H1 (cell line): ENCODE data around the gene BCL6B. TPM values are rescaled to one million over a fixed set of nuclear protein-coding genes. Genes with fewer than 3 reads are reported as not detected.

Source experiments
- CTCF ChIA-PET: fragments of 300-600 bp; sonication (Branson Sonifier 250); formaldehyde crosslinking; loops from one replicate; lab custom pipeline; 2021; ENCODE audit not compliant: partially characterized antibody; lab: Charles Lee
- POLR2A ChIA-PET: fragments of 300-600 bp; sonication (Branson Sonifier 250); formaldehyde crosslinking; loops from one replicate; lab custom pipeline; 2021; ENCODE audit warnings: inconsistent platforms; ENCODE audit not compliant: partially characterized antibody; lab: Charles Lee
- DNase-seq, 2 experiments: peaks; one replicate each; pipeline versions ENCODE4 v3.0.0 to v3.0.0-alpha.2; 2010 to 2022; ENCODE audit warnings: low spot score in 2 of 2, low read depth in 1 of 2, mixed read lengths in 1 of 2
- FAIRE-seq: peaks from 2 replicates; lab custom pipeline; 2011; peaks lifted over from hg19 to GRCh38; lab: Jason Lieb, UNC
- H2AFZ ChIP-seq: 2 replicates; pipeline ENCODE4 v1.8.1; 2012; ENCODE audit warnings: low read length, inconsistent platforms
- H2AK5ac ChIP-seq: 2 replicates; pipeline ENCODE4 v1.6.1; 2013; ENCODE audit warnings: low read depth, low read length
- H2BK120ac ChIP-seq: replicated peaks from 2 replicates; pipeline ENCODE3; 2013; ENCODE audit warnings: low read depth, low read length, inconsistent platforms
- H2BK12ac ChIP-seq: 2 replicates; pipeline ENCODE4 v1.6.1; 2013; ENCODE audit warnings: low read depth, low read length
- H2BK15ac ChIP-seq: 2 replicates; pipeline ENCODE4 v1.6.1; 2013; ENCODE audit warnings: low read length
- H2BK20ac ChIP-seq: 2 replicates; pipeline ENCODE4 v1.6.1; 2013; ENCODE audit warnings: low read length
- H2BK5ac ChIP-seq: 2 replicates; pipeline ENCODE4 v1.6.1; 2013; ENCODE audit warnings: low read depth, low read length
- H3K14ac ChIP-seq: 2 replicates; pipeline ENCODE4 v1.6.1; 2013; ENCODE audit warnings: inconsistent platforms; ENCODE audit not compliant: insufficient read length
- H3K18ac ChIP-seq: 2 replicates; pipeline ENCODE4 v1.6.1; 2013; ENCODE audit warnings: low read length; ENCODE audit errors: extremely low read depth
- H3K23ac ChIP-seq: 2 replicates; pipeline ENCODE4 v1.6.1; 2013; ENCODE audit warnings: inconsistent platforms; ENCODE audit not compliant: insufficient read length
- H3K23me2 ChIP-seq: 2 replicates; pipeline ENCODE4 v1.6.1; 2013; ENCODE audit warnings: low read depth, low read length
- H3K27ac ChIP-seq: 2 replicates; pipeline ENCODE4 v1.6.1; 2011; ENCODE audit warnings: low read depth, low read length, inconsistent platforms
- H3K27me3 ChIP-seq, 4 experiments: replicated peaks in 1 of 4; 1 replicate in 1 of 4; 2 replicates in 3 of 4; pipeline versions ENCODE4 v1.6.1 to v1.8.1; 2011 to 2013; ENCODE audit warnings: low read length in 3 of 4, mild to moderate bottlenecking in 3 of 4, inconsistent platforms in 2 of 4, mixed read lengths in 2 of 4, moderate library complexity in 1 of 4; ENCODE audit not compliant: control insufficient read depth in 3 of 4, insufficient read depth in 3 of 4; ENCODE audit errors: extremely low read depth in 1 of 4
- H3K36me3 ChIP-seq, 4 experiments: 2 replicates each; pipeline versions ENCODE4 v1.6.1 to v1.8.1; 2011 to 2013; ENCODE audit warnings: mild to moderate bottlenecking in 4 of 4, low read length in 3 of 4, moderate library complexity in 2 of 4, control low read depth in 1 of 4, inconsistent platforms in 1 of 4; ENCODE audit not compliant: insufficient read depth in 4 of 4, control insufficient read depth in 2 of 4
- H3K4ac ChIP-seq: replicated peaks from 2 replicates; pipeline ENCODE3; 2013; ENCODE audit warnings: low read length, low read depth, mixed read lengths, inconsistent platforms; ENCODE audit not compliant: insufficient read length
- H3K4me1 ChIP-seq, 4 experiments: replicated peaks in 1 of 4; 1 replicate in 1 of 4; 2 replicates in 3 of 4; pipeline versions ENCODE4 v1.6.1 to v1.8.1; 2011 to 2013; ENCODE audit warnings: low read length in 3 of 4, inconsistent platforms in 2 of 4, mixed read lengths in 1 of 4; ENCODE audit not compliant: insufficient read depth in 4 of 4, control insufficient read depth in 3 of 4
- H3K4me2 ChIP-seq, 2 experiments: 2 replicates each; pipeline versions ENCODE4 v1.6.1 to v1.8.1; 2011 to 2013; ENCODE audit warnings: low read depth in 2 of 2, low read length in 2 of 2, control low read depth in 1 of 2, inconsistent platforms in 1 of 2, mild to moderate bottlenecking in 1 of 2; ENCODE audit not compliant: insufficient read depth in 1 of 2
- H3K4me3 ChIP-seq, 4 experiments: fragments of 200-600, 300-600 bp in 1 of 4; sonication (generic), shearing (Covaris generic), sonication (Bioruptor Twin) in 1 of 4; 2 replicates each; pipeline versions ENCODE4 v1.5.1 to v1.8.1; 2011 to 2016; ENCODE audit warnings: low read length in 4 of 4, low read depth in 3 of 4, control low read depth in 2 of 4, inconsistent platforms in 2 of 4, mild to moderate bottlenecking in 2 of 4, mixed read lengths in 1 of 4, moderate library complexity in 1 of 4; ENCODE audit not compliant: insufficient read depth in 2 of 4; ENCODE audit errors: extremely low read depth in 1 of 4
- H3K56ac ChIP-seq: replicated peaks from 2 replicates; pipeline ENCODE3; 2013; ENCODE audit warnings: low read depth, mild to moderate bottlenecking, mixed read lengths, low read length, inconsistent platforms; ENCODE audit not compliant: insufficient read length
- H3K79me1 ChIP-seq: 2 replicates; pipeline ENCODE4 v1.6.1; 2013; ENCODE audit warnings: low read depth, low read length, control low read depth
- H3K79me2 ChIP-seq, 2 experiments: 2 replicates each; pipeline versions ENCODE4 v1.6.1 to v1.8.1; 2012 to 2013; ENCODE audit warnings: low read length in 2 of 2, mild to moderate bottlenecking in 2 of 2, inconsistent platforms in 1 of 2; ENCODE audit not compliant: insufficient read depth in 2 of 2, control insufficient read depth in 1 of 2
- H3K9ac ChIP-seq, 4 experiments: replicated peaks in 1 of 4; 1 replicate in 1 of 4; 2 replicates in 3 of 4; pipeline versions ENCODE4 v1.6.1 to v1.8.1; 2011 to 2013; ENCODE audit warnings: low read depth in 3 of 4, low read length in 3 of 4, control low read depth in 2 of 4, mild to moderate bottlenecking in 2 of 4, moderate library complexity in 2 of 4, inconsistent platforms in 1 of 4; ENCODE audit errors: extremely low read depth in 1 of 4
- H3K9me3 ChIP-seq, 2 experiments: 2 replicates each; pipeline versions ENCODE4 v1.6.1 to v1.8.1; 2012 to 2013; ENCODE audit warnings: mild to moderate bottlenecking in 2 of 2, moderate library complexity in 2 of 2, control low read depth in 1 of 2, inconsistent platforms in 1 of 2, low read depth in 1 of 2, low read length in 1 of 2, mixed read lengths in 1 of 2; ENCODE audit not compliant: insufficient read depth in 2 of 2
- H4K20me1 ChIP-seq, 2 experiments: replicated peaks in 1 of 2; 2 replicates each; pipeline versions ENCODE3 to v1.8.1; 2011 to 2013; ENCODE audit warnings: inconsistent platforms in 2 of 2, low read length in 2 of 2, mild to moderate bottlenecking in 1 of 2; ENCODE audit not compliant: insufficient read depth in 2 of 2, control insufficient read depth in 1 of 2
- H4K5ac ChIP-seq: 2 replicates; pipeline ENCODE4 v1.6.1; 2013; ENCODE audit warnings: low read length, low read depth, mixed read lengths, inconsistent platforms; ENCODE audit not compliant: insufficient read length
- H4K8ac ChIP-seq: 2 replicates; pipeline ENCODE4 v1.8.0; 2013; ENCODE audit warnings: mild to moderate bottlenecking, moderate library complexity, low read length, inconsistent platforms; ENCODE audit not compliant: insufficient read depth; ENCODE audit errors: extremely low read depth
- H4K91ac ChIP-seq: replicated peaks from 2 replicates; pipeline ENCODE3; 2013; ENCODE audit warnings: low read length, mixed read lengths, inconsistent platforms; ENCODE audit not compliant: insufficient read length
- POLR2A ChIP-seq, 2 experiments: IDR thresholded peaks; 1 replicate in 1 of 2; 2 replicates in 1 of 2; pipeline ENCODE4 v1.6.1; 2011; ENCODE audit warnings: low read depth in 2 of 2, low read length in 2 of 2, mild to moderate bottlenecking in 2 of 2; ENCODE audit errors: control extremely low read depth in 1 of 2
- TCF12 ChIP-seq: IDR thresholded peaks from 2 replicates; pipeline ENCODE4 v1.6.1; 2011; ENCODE audit warnings: low read depth, mild to moderate bottlenecking, low read length
- WGBS, 2 experiments: shearing (Covaris generic) in 1 of 2; methylation state at CpG; one replicate each; pipeline versions ENCODE4 v1.1.6 to v1.1.7; 2013 to 2015; ENCODE audit warnings: low lambda C conversion rate in 2 of 2, mixed read lengths in 2 of 2, inconsistent platforms in 1 of 2, low coverage in 1 of 2, missing lambda C conversion rate in 1 of 2; ENCODE audit not compliant: insufficient replicate concordance in 2 of 2, insufficient coverage in 1 of 2, insufficient read length in 1 of 2; ENCODE audit errors: extremely low coverage in 1 of 2, missing lambda C conversion rate in 1 of 2; 5-methylcytosine and 5-hydroxymethylcytosine counted together
- polyA plus RNA-seq, 7 experiments: library from polyadenylated mRNA; depleted of rRNA in 3 of 7; stranded (reverse) in 5 of 7; unstranded in 2 of 7; fragments of >200 nt in 5 of 7; fragments of 200-250 nt in 2 of 7; gene quantifications; 1 replicate in 5 of 7; 2 replicates in 1 of 7; 4 replicates in 1 of 7; pipeline versions ENCODE4 v1.2.1 to v1.2.3, GENCODE V29; 2011 to 2013; ENCODE audit warnings: missing spikeins in 2 of 7, mixed read lengths in 2 of 7
- total RNA-seq: library from RNA; stranded (reverse); fragmentation: NEBNext Ultra II Directional; extraction: Animal tissue kit (Norgen Biotek cat#: 25700); gene quantifications from 2 replicates; pipeline ENCODE4 v1.2.1, GENCODE V29; 2021

BCL6B gene
- total and polyA plus RNA-seq, 2 of the 8 experiments (the other 6 are each of a cell fraction or from before 2014, with no cell fraction given), result 6.6 to 8.7 TPM

DNA sequence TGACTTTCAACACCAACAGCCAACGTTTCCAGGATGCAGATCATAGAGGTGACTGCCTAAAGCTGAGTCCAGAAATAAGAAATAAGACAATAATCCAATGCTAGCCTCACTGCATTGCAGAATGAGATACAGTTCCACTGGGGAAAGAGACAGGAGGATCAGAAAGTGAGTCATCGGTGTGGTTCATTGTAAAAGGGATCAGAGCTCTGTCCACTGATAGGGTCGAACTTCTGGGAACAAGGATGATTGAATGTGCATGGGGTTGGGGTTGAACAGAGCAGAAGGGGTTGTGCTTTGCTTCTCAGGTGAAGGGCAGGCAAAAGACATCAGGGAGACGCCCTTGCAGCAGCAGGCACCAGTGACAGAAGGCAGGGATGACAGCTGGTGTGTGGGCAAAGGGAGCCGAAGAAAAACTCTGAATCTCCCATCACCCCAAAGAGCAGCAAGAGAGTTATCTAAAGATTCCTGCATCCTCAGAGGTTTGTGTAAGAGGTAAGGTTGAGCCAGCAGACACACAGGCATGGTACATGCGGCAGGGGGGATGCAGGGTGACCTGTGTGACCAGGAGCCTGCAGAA lies 40.8 kb downstream of the BCL6B start:
- no peak overlapping the region for H2BK20ac ChIP-seq
- no peak overlapping the region for H3K14ac ChIP-seq
- no peak overlapping the region for H2BK5ac ChIP-seq
- peaks cover 14 to 18% of the 10 kb centered on the region in 2 experiments for H3K9me3 ChIP-seq
- no peak overlapping the region for H3K4me3 ChIP-seq
- no peak for DNase-seq
- H4K8ac ChIP-seq, result no peak overlapping the region
- H3K36me3 ChIP-seq, result no peaks in the 10 kb centered on the region
- POLR2A ChIA-PET, result no interaction called here
- no peak overlapping the region for H3K56ac ChIP-seq
- no peaks in the 10 kb centered on the region for H3K23me2 ChIP-seq
- no peak overlapping the region for H4K5ac ChIP-seq
- H3K18ac ChIP-seq, result no peak overlapping the region
- H2AK5ac ChIP-seq, result no peak overlapping the region
- H3K4me2 ChIP-seq, result no peak overlapping the region
- no peak overlapping the region for H2BK15ac ChIP-seq
- no peaks in the 10 kb centered on the region for H3K79me2 ChIP-seq
- H2AFZ ChIP-seq, result no peak overlapping the region
- no peaks in the 10 kb centered on the region for H4K20me1 ChIP-seq
- no peaks in the 10 kb centered on the region for H3K4me1 ChIP-seq
- TF ChIP-seq POLR2A (IDR thresholded peaks at IDR 0.05; ENCODE audit: control extremely low read depth in 1 of 2, low read depth in 2 of 2, low read length in 2 of 2), result no peak
- no peak for TF ChIP-seq TCF12
- no peaks in the 10 kb centered on the region for H3K79me1 ChIP-seq
- H2BK12ac ChIP-seq, result no peak overlapping the region
- no peak overlapping the region for H3K23ac ChIP-seq
- CTCF ChIA-PET, result interaction anchor here (0.6 to 2.5 kb wide), 7 partner anchors 9 to 122 kb away, joined by 3 to 12 read pairs (median 5); no protein-coding TSS in a partner anchor
- H3K9ac ChIP-seq, result no peak overlapping the region
- H3K27me3 ChIP-seq, result no peaks in the 10 kb centered on the region
- no peak overlapping the region for H3K4ac ChIP-seq
- H4K91ac ChIP-seq, result no peak overlapping the region
- FAIRE-seq, result no peak
- no peak overlapping the region for H3K27ac ChIP-seq
- 79% methylated on average over 6 of the region's 6 CpGs; no CpG with 5 or more reads in 1 of the 2 experiments for WGBS, 2 experiments
- no peak overlapping the region for H2BK120ac ChIP-seq
